C1 segment of cervical spinal cord (tissue), 14 donors: ENCODE results near the gene NUCB1.
"Not testable (repeated sequence)": the region's sequence is repeated elsewhere in the genome, so short reads cannot be mapped to it uniquely, and the experiment has no call there.

Experiments used
- DNase-seq, 14 donors: peaks; one replicate each; lab custom pipeline; 2025; lab: John Stamatoyannopoulos, UW

Gene NUCB1

GRCh38 chr19:48899781-48900476 lies at the start of gene NUCB1:
NUCB1 (plus strand) TSS chr19:48900312; CDS start chr19:48900797, 485 bp downstream.
- peak; percentile 73 to 99 (median 96) for DNase-seq

GRCh38 chr19:48852292-48852691 lies 47.8 kb upstream of the NUCB1 start:
- no peak for DNase-seq

GRCh38 chr19:48853483-48853882 lies 46.6 kb upstream of the NUCB1 start:
- no peak for DNase-seq

GRCh38 chr19:48854103-48854502 lies 46.0 kb upstream of the NUCB1 start:
- DNase-seq, result no peak

- DNase-seq, result no peak
Measured at GRCh38 chr19:48856921-48857320, 43.2 kb upstream of the NUCB1 start.

GRCh38 chr19:48858984-48859710 lies 41.0 kb upstream of the NUCB1 start:
- DNase-seq, result no peak

GRCh38 chr19:48859711-48860572 lies 40.2 kb upstream of the NUCB1 start:
- DNase-seq, result no peak

- no peak for DNase-seq
Measured at GRCh38 chr19:48861313-48861712, 38.8 kb upstream of the NUCB1 start.

GRCh38 chr19:48862827-48863226 lies 37.3 kb upstream of the NUCB1 start:
- peak in 1 of 14 donors; percentile 10 for DNase-seq

GRCh38 chr19:48866692-48867091 lies 33.4 kb upstream of the NUCB1 start:
- no peak for DNase-seq

- no peak for DNase-seq
Measured at GRCh38 chr19:48867123-48867745, 32.9 kb upstream of the NUCB1 start.

GRCh38 chr19:48867746-48868113 lies 32.4 kb upstream of the NUCB1 start:
- no peak for DNase-seq

- DNase-seq, result peak in 1 of 14 donors; percentile 48
Measured at GRCh38 chr19:48868114-48868886, 31.8 kb upstream of the NUCB1 start, which contains the start of gene PLEKHA4. PLEKHA4 (minus strand) TSS chr19:48868617; CDS start chr19:48867620, 997 bp downstream.

GRCh38 chr19:48870048-48870447 lies 30.1 kb upstream of the NUCB1 start:
- no peak for DNase-seq

GRCh38 chr19:48871471-48872181 lies 28.5 kb upstream of the NUCB1 start:
- DNase-seq, result not testable (repeated sequence)

GRCh38 chr19:48872182-48872883 lies 27.8 kb upstream of the NUCB1 start, which contains the start of gene PPP1R15A:
PPP1R15A (plus strand) TSS chr19:48872421; CDS start chr19:48873234, 813 bp downstream.
- peak; percentile 57 to 97 (median 93) for DNase-seq

GRCh38 chr19:48872884-48873475 lies 27.1 kb upstream of the NUCB1 start:
- peak in 11 of 14 donors; percentile 19 to 70 (median 42) for DNase-seq

- DNase-seq, result peak in 2 of 14 donors; percentile 43 to 59
Measured at GRCh38 chr19:48873476-48874302, 26.4 kb upstream of the NUCB1 start.
